GM19099 (cell line): Measurements from ENCODE around the gene NMUR2.

Experiments used
- POLR2A ChIP-seq: IDR thresholded peaks from 3 replicates; pipeline ENCODE4 v1.6.1; 2011; ENCODE audit warnings: low read depth; ENCODE audit not compliant: insufficient read length; ENCODE audit errors: extremely low read depth

Gene NMUR2

DNA sequence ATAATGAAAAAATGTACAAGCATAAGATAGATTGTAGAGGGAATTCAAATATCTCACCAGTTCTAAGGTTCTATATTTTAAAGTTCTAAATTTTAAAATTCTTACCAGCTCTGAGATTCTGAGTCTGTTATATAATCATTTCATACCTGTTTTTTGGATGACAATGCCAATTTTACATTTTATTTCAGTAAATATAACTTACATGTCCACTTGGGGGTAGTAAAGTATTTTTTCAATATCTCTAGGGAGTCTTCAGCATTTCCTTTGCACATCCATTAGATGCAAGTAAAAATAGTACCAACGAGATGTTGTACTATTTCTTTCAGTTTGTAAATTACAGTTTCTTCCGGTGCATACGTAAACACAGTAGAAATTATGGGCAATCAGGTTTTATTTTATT is 25.7 kb downstream of the NMUR2 start:
- no peak for TF ChIP-seq POLR2A

DNA sequence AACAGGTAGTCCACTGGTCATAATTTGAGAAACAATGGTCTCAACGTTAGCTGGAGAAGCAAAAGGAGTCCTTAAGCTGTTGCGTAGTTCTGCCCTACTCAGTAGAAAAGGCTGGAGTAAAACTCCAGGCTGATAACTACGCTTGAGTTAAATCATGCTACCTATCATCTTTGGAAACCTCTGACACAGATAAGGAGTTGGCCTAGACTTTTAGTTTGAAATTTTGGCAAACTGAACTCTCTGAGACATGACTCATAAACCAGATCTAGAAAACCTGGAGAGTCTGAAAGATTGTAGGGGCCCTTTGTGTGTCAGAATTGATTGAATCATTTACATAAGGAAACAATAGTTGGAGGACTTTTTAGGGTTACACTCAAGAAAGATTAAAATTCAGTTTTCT is 26.3 kb downstream of the NMUR2 start:
- no peak for TF ChIP-seq POLR2A

DNA sequence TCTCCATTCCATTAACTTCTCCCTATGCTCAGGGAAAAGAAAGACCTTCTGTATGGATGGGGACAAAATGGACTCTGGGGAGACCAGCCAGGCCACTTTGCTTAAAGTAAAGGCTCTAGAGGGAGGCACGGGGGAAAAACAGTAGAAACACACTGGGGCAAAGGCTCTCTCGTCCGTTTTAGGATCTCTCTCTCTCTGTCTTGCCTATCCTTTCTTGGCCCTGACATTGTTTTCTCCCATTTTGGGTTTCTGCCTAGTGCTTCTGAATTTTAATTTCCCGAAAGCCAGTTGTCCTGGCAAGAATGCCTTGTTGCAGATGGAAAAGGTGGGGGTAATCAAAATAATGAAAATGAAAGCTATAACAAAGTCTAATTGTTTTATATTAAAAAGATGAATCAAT is 28.2 kb downstream of the NMUR2 start:
- no peak for TF ChIP-seq POLR2A

DNA sequence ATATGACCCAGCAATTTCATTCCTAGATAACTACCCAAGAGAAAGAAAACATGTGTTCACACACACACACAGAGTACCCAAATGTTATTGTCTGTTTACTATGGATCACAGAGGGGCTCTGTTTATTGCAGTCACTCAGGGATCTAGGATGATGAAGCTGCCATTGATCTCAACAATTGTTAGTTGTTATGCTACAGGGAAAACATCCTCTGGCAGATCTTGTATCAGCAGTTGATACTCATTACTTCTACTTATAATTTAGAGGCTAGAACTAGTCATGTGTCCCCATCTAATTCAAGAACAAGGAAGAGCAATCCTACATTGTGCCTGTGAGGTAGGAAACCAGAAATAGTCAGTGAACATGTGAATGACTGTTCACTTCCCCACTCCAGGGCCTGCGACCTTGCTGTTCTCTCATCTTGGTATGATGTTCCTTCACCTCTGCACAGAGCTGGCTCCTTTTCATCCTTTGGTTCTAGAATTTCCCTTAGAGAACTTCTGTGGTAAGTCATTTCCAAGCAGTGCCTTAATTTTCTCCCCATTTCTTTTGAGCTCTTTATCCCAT is 30.3 kb downstream of the NMUR2 start:
- TF ChIP-seq POLR2A = no peak

DNA sequence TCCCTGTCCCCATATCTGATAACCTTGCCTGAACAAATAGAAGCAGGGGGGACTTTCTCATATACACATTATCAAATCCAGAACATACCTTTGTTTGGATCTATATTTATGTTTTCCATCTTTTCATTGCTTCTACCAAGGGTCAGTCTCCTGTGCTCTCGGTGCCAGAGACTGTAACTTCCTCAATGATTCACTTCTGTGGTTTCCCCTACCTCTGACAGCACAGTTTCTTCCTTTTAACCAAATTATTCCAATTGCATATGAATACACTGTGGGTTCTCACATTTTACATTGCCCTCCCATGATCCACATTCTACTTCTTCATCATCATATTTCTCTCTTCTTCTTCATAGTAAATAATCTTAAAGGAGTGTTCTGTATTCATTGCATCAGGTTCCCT is 32.2 kb downstream of the NMUR2 start:
- no peak for TF ChIP-seq POLR2A

DNA sequence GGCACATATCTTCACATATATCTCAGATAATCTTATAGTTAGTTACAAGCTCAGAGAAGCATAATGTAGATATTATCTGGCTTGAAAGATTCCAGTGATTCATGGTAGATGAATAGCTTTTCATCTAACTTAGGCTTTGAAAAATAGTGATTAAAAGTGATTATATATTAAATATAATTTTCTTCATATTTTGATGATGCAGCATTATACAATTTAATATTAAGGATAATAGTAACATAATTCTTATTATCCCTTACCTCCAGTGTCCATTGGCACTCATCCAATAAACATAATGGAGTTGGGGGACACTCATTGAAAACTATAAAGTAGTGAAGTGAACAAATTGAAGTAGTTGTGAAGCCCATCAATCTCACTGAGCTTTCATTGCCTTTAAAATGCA is 35.8 kb downstream of the NMUR2 start:
- no peak for TF ChIP-seq POLR2A

DNA sequence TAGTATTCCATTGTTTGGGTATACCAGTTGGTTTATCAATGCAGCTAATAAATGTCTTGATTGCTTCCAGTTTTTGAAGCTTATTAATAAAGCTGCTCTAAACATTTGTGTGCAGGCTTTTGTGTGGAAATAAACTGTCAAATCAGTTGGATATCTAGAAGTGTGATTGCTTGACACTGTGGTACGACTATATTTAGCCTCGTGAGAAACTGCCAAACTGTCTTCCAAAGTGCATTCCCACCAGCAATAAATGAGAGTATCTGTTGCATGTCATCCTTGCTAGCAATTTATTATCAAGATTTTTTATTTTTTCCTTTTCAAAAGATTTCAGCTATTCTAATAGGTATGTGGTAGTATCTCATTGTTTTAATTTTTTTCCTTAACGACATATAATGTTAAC is 37.5 kb downstream of the NMUR2 start:
- TF ChIP-seq POLR2A = no peak

DNA sequence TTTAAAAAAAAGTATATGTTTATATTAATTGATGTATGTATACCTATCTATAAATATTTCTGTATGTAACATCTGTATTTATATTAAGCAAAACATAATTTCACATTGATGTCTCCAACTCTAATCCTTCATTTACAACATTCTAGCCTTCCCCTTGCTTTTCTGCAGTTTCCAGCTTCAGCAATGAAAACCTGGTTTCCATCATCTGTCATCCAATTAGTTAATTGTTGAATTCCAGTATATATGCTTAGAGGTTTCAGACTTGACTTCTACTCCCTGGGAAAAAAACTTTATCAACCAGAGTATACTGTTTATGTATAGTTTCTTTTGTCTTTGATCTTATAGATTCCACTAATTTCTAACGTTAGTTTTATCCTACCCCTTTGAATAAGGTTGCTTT is 38.4 kb downstream of the NMUR2 start:
- TF ChIP-seq POLR2A = no peak

DNA sequence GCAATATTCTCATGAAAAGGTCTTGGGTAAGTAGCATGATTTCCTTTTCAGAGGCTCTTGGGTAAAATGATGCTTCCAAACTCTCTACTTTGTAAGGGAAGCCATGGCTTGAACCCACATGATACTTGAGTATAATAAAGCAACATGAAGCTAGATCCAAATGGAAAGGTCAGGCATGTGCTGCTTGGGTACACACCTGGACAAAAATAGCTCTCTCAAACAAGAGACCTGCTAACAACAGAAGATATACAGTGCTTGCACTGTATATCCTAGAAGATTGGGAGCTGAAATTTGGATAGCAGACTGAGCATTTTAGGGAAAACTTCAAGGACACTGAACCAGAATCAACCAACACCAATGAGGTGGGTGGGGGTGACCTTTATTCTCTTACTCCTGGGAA is 40.2 kb downstream of the NMUR2 start:
- no peak for TF ChIP-seq POLR2A

DNA sequence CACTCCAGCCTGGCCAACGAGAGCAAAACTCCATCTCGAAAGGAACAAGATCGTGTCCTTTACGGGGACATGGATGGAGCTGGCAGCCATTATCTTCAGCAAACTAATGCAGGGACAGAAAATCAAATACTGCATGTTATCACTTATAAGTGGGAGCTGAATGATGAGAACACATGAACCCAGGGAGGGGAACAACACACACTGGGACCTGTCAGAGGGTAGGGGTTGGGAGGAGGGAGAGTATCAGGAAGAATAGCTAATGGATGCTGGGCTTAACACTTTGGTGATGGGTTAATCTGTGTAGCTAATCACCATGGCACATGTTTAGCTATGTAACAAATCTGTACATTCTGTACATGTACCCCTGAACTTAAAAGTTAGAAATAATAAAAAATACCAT is 40.9 kb downstream of the NMUR2 start:
- TF ChIP-seq POLR2A = no peak

DNA sequence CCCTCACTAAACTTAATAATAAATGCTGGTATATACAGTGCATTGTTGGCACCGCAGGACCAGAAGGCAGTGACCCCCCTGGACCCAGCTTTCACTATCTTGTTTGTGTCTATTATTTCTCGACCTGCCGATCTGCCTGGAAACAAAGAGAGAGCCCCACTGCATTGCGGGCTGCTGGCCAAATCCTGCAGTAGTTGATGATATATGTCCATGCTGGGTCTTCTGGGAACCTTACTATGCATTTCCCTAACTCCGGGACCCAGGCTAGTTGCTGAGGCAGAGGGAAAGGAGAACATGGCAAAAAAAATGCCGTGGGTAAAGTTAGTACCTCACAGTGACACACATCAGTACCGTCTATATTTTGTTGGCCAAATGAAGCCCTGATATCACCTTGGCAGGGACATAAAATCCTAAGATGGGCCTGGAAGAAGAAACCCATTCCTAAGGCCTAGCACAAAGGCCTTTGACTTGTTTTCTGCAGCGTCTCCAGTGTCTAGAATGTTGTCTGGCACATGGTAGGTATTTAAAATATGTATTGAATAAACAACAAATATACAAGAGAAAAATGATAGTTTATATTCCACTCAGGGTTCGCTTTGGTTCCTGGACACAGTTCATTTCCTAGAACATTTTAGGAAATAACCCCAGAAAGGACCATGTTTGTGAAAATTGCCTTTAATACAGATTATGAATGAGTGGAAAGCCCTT is 46.1 kb downstream of the NMUR2 start:
- TF ChIP-seq POLR2A = no peak

DNA sequence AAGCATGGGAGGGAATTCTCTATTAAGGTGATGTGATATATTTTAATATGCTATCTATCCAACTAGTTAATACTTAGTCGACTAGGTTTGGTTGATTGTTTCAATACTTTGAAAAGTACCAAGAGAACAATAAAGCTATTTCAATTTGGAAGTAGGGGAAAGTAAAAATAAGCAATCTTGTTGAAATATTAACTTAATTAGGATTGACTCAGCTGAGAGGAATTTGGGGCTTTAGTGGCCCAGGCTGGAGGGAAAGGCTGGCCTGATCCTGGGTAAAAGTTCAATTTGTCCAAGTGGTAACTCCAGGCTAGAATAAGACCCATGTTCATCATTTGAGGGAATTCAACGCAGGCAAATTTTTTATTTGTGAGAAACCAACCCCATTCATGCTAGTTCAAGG is 48.6 kb downstream of the NMUR2 start:
- TF ChIP-seq POLR2A = no peak

DNA sequence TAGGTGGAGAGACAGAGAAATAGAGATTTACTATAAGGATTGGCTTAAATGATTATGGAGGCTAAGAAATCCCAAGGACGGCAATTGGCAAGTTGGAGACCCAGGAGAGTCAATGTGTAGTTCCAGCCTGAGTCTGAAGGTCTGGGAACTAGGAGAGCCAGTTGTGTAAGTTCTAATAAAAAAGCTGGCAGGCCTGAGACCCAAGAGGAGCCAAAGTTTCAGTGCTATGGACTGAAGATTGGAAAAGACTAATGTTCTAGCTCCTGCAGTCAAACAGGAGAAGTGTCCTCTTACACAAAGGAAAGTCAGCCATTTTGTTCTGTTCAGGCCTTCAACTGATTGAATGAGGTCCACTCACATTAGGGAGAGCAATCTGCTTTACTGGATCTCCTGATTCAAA is 50.0 kb downstream of the NMUR2 start:
- TF ChIP-seq POLR2A = no peak

DNA sequence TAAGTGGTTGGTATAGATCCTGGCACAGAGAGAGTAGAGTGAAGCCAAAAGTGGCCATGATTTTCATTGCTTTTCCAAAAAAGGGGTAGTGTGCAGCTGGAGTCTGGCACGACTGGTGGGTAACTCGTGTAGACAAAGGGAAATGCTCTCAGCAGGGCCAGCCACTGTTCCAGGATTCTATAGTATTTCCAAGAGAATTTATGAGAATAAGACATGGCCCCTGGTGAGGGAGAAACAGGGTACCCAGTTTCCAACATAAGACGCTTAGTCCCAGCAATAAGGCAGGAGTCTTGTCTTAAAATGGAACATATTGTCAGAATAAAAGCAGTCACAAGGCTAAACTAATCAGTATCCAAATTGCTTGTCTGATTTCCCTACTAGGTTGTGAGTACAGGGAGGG is 52.1 kb downstream of the NMUR2 start:
- no peak for TF ChIP-seq POLR2A

DNA sequence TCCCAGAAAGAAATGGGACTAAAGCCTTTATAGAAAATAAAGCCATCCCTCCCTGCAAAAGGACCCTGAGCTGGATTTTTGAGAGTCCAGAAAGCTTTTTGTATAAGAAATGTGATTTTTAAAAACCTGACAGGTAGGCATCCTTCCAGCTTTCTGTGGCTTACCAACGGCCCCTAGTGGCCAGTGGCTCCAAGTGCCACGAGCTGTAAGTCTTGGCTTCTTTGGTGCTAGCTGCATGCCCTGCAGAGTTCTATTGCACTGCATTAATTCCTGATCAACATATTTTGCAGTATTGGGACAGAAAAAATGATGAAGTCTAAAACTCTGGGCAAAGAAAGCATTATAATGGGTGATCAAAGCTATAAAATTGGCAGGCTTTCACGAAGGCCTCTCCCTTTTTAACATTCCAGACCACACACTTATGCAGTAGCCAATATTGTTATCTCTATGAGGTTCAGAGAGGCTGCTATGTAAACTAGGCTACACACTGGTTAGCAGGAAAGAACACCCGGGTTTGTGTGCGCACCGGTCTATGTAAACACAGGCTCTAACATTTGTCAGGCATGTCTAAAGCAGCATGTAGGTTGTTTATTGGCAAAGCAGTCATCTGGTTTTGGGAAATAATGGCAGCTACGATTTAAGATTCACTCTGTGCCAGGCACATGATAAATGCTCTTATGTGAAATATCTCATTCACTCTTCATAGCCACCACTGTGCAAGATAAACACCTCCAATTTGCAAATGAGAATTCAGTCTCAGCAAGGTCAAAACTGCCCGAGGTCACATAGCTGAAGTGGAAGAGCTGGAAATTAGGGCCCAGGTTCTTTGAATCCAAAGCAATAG is 55.2 kb downstream of the NMUR2 start:
- no peak for TF ChIP-seq POLR2A
